HEK293 (cell line): ENCODE measurements around the gene SERGEF.

Experiments used
- CTCF ChIA-PET: fragments of 350-600 bp; formaldehyde crosslinking; extraction: SDS; loops from one replicate; lab custom pipeline; 2021; ENCODE audit warnings: antibody characterized with exemption; lab: Yijun Ruan, JAX
- POLR2A ChIA-PET: fragments of 300-600 bp; formaldehyde crosslinking; extraction: SDS; loops from one replicate; lab custom pipeline; 2020; ENCODE audit warnings: antibody characterized with exemption, inconsistent platforms; lab: Yijun Ruan, JAX
- H3K27ac ChIP-seq: fragments of 200-500 bp; sonication (Bioruptor generic); 2 replicates; pipeline ENCODE4 v1.5.1; 2014; ENCODE audit warnings: low read depth, low read length, control low read depth, inconsistent platforms; ENCODE audit errors: extremely low read depth
- H3K36me3 ChIP-seq, 2 experiments: fragments of 200-500 bp in 1 of 2; sonication (Bioruptor generic) in 1 of 2; 1 replicate in 1 of 2; 2 replicates in 1 of 2; pipeline ENCODE4 v1.5.1; 2014 to 2017; ENCODE audit warnings: inconsistent platforms in 2 of 2, low read length in 2 of 2; ENCODE audit not compliant: control insufficient read depth in 2 of 2, insufficient read depth in 1 of 2
- H3K4me1 ChIP-seq: fragments of 200-500 bp; sonication (Bioruptor generic); 2 replicates; pipeline ENCODE4 v1.5.1; 2014; ENCODE audit warnings: mild to moderate bottlenecking, low read length, inconsistent platforms; ENCODE audit not compliant: control insufficient read depth, insufficient read depth
- H3K4me3 ChIP-seq: 2 replicates; pipeline ENCODE4 v1.5.1; 2011; ENCODE audit warnings: low read depth, mild to moderate bottlenecking, control low read depth, low read length, moderate library complexity
- H3K9me3 ChIP-seq: fragments of 200-500 bp; sonication (Bioruptor generic); 2 replicates; pipeline ENCODE4 v1.5.1; 2014; ENCODE audit warnings: low read depth, low read length, inconsistent platforms; ENCODE audit not compliant: control insufficient read depth, insufficient read depth
- KLF7 ChIP-seq: fragments of 450-650 bp; formaldehyde crosslinking; IDR thresholded peaks from 2 replicates; pipeline ENCODE4 v1.5.1; 2016; ENCODE audit warnings: missing biosample characterization, missing genetic modification characterization, borderline replicate concordance
- KLF8 ChIP-seq: fragments of 450-650 bp; formaldehyde crosslinking; IDR thresholded peaks from 2 replicates; pipeline ENCODE4 v1.5.1; 2016; ENCODE audit warnings: missing biosample characterization, missing genetic modification characterization
- SCRT2 ChIP-seq: fragments of 450-650 bp; formaldehyde crosslinking; IDR thresholded peaks from 2 replicates; pipeline ENCODE4 v1.5.1; 2016; ENCODE audit warnings: missing biosample characterization, missing genetic modification characterization
- ZNF112 ChIP-seq: fragments of 450-650 bp; formaldehyde crosslinking; IDR thresholded peaks from 2 replicates; pipeline ENCODE4 v1.5.0; 2017; ENCODE audit warnings: missing biosample characterization, missing genetic modification characterization
- ZNF146 ChIP-seq: fragments of 450-650 bp; formaldehyde crosslinking; IDR thresholded peaks from 2 replicates; pipeline ENCODE4 v1.5.1; 2016; ENCODE audit warnings: missing biosample characterization, missing genetic modification characterization
- ZNF148 ChIP-seq: fragments of 450-650 bp; formaldehyde crosslinking; IDR thresholded peaks from 2 replicates; pipeline ENCODE4 v1.5.0; 2017; ENCODE audit warnings: missing biosample characterization, missing genetic modification characterization, borderline replicate concordance
- ZNF157 ChIP-seq: fragments of 450-650 bp; formaldehyde crosslinking; IDR thresholded peaks from 2 replicates; pipeline ENCODE4 v1.5.1; 2016; ENCODE audit warnings: missing biosample characterization, missing genetic modification characterization
- ZNF221 ChIP-seq: fragments of 450-650 bp; formaldehyde crosslinking; IDR thresholded peaks from 2 replicates; pipeline ENCODE4 v1.5.1; 2017; ENCODE audit warnings: missing biosample characterization, missing genetic modification characterization, borderline replicate concordance
- ZNF24 ChIP-seq: fragments of 450-650 bp; formaldehyde crosslinking; IDR thresholded peaks from 2 replicates; pipeline ENCODE4 v1.5.1; 2016; ENCODE audit warnings: missing biosample characterization, missing genetic modification characterization
- ZNF324 ChIP-seq: fragments of 450-650 bp; formaldehyde crosslinking; IDR thresholded peaks from 2 replicates; pipeline ENCODE4 v1.5.1; 2016; ENCODE audit warnings: missing biosample characterization, missing genetic modification characterization
- ZNF366 ChIP-seq: fragments of 450-650 bp; formaldehyde crosslinking; conservative IDR thresholded peaks from 2 replicates; pipeline ENCODE4 v1.5.1; 2016; ENCODE audit warnings: missing biosample characterization, missing genetic modification characterization
- ZNF394 ChIP-seq: fragments of 450-650 bp; formaldehyde crosslinking; IDR thresholded peaks from 2 replicates; pipeline ENCODE4 v1.5.1; 2016; ENCODE audit warnings: missing biosample characterization, missing genetic modification characterization, mild to moderate bottlenecking, moderate library complexity, borderline replicate concordance
- ZNF398 ChIP-seq: fragments of 450-650 bp; formaldehyde crosslinking; IDR thresholded peaks from 2 replicates; pipeline ENCODE4 v1.5.1; 2017; ENCODE audit warnings: missing biosample characterization, missing genetic modification characterization
- ZNF473 ChIP-seq: fragments of 450-650 bp; formaldehyde crosslinking; IDR thresholded peaks from 2 replicates; pipeline ENCODE4 v1.5.1; 2017; ENCODE audit warnings: missing biosample characterization, missing genetic modification characterization
- ZNF549 ChIP-seq: fragments of 450-650 bp; IDR thresholded peaks from 2 replicates; pipeline ENCODE4 v1.5.1; 2018; ENCODE audit warnings: missing biosample characterization, missing genetic modification characterization, mild to moderate bottlenecking, inconsistent platforms, moderate library complexity
- ZNF585B ChIP-seq: fragments of 450-650 bp; formaldehyde crosslinking; IDR thresholded peaks from 2 replicates; pipeline ENCODE4 v1.5.1; 2016; ENCODE audit warnings: missing biosample characterization, missing genetic modification characterization
- ZNF623 ChIP-seq: fragments of 450-650 bp; formaldehyde crosslinking; IDR thresholded peaks from 2 replicates; pipeline ENCODE4 v1.5.1; 2016; ENCODE audit warnings: missing biosample characterization, missing genetic modification characterization
- ZNF654 ChIP-seq: fragments of 450-650 bp; formaldehyde crosslinking; IDR thresholded peaks from 2 replicates; pipeline ENCODE4 v1.5.1; 2016; ENCODE audit warnings: low read depth, missing biosample characterization, missing genetic modification characterization
- ZNF791 ChIP-seq: fragments of 450-650 bp; formaldehyde crosslinking; IDR thresholded peaks from 2 replicates; pipeline ENCODE4 v1.5.1; 2016; ENCODE audit warnings: missing biosample characterization, missing genetic modification characterization
- ZNF837 ChIP-seq: fragments of 450-650 bp; formaldehyde crosslinking; IDR thresholded peaks from 2 replicates; pipeline ENCODE4 v1.5.1; 2016; ENCODE audit warnings: missing biosample characterization, missing genetic modification characterization
- ZSCAN23 ChIP-seq: fragments of 450-650 bp; formaldehyde crosslinking; IDR thresholded peaks from 2 replicates; pipeline ENCODE4 v1.5.1; 2016; ENCODE audit warnings: missing biosample characterization, missing genetic modification characterization
- ZXDB ChIP-seq: fragments of 450-650 bp; formaldehyde crosslinking; IDR thresholded peaks from 2 replicates; pipeline ENCODE4 v1.5.1; 2016; ENCODE audit warnings: missing biosample characterization, missing genetic modification characterization
- TF ChIP-seq, protein P1 (sequence below): fragments of 450-650 bp; formaldehyde crosslinking; optimal IDR thresholded peaks from 2 replicates; pipeline ENCODE3; 2016; ENCODE audit warnings: missing biosample characterization, mild to moderate bottlenecking, missing genetic modification characterization
- TF ChIP-seq, protein P2 (sequence below): fragments of 450-650 bp; formaldehyde crosslinking; IDR thresholded peaks from 2 replicates; pipeline ENCODE4 v1.5.1; 2016; ENCODE audit warnings: missing biosample characterization, missing genetic modification characterization

The SERGEF gene

DNA sequence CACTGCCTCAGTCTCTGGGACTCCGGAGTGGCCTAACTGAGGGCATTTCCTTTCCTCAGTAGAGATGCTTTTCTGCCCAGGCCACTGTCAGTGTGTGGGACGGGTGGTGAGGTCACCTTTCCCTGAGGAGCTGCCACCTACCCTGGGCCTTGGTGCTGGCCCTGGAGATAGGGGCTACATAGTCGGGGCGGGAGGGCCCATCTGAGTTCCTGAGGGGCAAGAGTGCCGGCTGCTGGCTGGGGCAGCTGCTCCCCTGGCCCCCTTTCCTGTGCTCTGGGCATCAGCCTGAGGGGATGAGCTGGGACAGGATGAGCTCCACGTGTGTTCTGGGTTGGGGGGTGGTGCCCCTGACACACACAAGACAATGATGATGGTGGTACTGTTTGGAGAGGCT lies 272.9 kb downstream of the SERGEF start:
- H3K9me3 ChIP-seq: no peaks in the 10 kb centered on the region
- POLR2A ChIA-PET: no interaction called here
- no peak overlapping the region for H3K27ac ChIP-seq
- H3K4me1 ChIP-seq: no peaks in the 10 kb centered on the region
- TF ChIP-seq ZSCAN23 (tag by site-specific recombination) (no peak), ZNF791 (tag by site-specific recombination) (no peak), ZNF623 (tag by site-specific recombination) (no peak), ZNF148 (tag by site-specific recombination) (no peak), ZNF146 (tag by site-specific recombination) (no peak), ZNF221 (tag by site-specific recombination) (no peak), ZNF473 (no peak), ZNF24 (tag by site-specific recombination) (no peak), ZNF366 (tag by site-specific recombination) (no peak), ZNF157 (tag by site-specific recombination) (no peak), ZNF324 (tag by site-specific recombination) (no peak), ZNF398 (tag by site-specific recombination) (no peak), ZNF585B (no peak), ZNF112 (tag by site-specific recombination) (no peak), ZNF654 (tag by site-specific recombination) (no peak), SCRT2 (tag by site-specific recombination) (no peak), ZNF837 (no peak), ZNF394 (tag by site-specific recombination) (no peak), ZXDB (tag by site-specific recombination) (no peak)
- H3K36me3 ChIP-seq: no peaks in the 10 kb centered on the region
- H3K4me3 ChIP-seq: no peak overlapping the region
- CTCF ChIA-PET: interaction anchor here (1.7 kb wide), 1 partner anchor 9 kb away, joined by 8 read pairs; no protein-coding TSS in a partner anchor

- no peak overlapping the region for H3K27ac ChIP-seq
- H3K36me3 ChIP-seq: no peaks in the 10 kb centered on the region
- H3K4me1 ChIP-seq: no peaks in the 10 kb centered on the region
- POLR2A ChIA-PET: no interaction called here
- no peak overlapping the region for H3K4me3 ChIP-seq
- no peaks in the 10 kb centered on the region for H3K9me3 ChIP-seq
- CTCF ChIA-PET: interaction anchor here (0.6 to 1.8 kb wide), 4 partner anchors 8 to 248 kb away, joined by 3 to 8 read pairs (median 4); no protein-coding TSS in a partner anchor
- TF ChIP-seq ZNF549 (tag by site-specific recombination) (no peak), KLF7 (no peak), KLF8 (tag by site-specific recombination) (no peak)
- TF ChIP-seq, protein P1, sequence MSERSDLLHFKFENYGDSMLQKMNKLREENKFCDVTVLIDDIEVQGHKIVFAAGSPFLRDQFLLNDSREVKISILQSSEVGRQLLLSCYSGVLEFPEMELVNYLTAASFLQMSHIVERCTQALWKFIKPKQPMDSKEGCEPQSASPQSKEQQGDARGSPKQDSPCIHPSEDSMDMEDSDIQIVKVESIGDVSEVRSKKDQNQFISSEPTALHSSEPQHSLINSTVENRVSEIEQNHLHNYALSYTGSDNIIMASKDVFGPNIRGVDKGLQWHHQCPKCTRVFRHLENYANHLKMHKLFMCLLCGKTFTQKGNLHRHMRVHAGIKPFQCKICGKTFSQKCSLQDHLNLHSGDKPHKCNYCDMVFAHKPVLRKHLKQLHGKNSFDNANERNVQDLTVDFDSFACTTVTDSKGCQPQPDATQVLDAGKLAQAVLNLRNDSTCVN (tag by site-specific recombination): no peak
- TF ChIP-seq, protein P2, sequence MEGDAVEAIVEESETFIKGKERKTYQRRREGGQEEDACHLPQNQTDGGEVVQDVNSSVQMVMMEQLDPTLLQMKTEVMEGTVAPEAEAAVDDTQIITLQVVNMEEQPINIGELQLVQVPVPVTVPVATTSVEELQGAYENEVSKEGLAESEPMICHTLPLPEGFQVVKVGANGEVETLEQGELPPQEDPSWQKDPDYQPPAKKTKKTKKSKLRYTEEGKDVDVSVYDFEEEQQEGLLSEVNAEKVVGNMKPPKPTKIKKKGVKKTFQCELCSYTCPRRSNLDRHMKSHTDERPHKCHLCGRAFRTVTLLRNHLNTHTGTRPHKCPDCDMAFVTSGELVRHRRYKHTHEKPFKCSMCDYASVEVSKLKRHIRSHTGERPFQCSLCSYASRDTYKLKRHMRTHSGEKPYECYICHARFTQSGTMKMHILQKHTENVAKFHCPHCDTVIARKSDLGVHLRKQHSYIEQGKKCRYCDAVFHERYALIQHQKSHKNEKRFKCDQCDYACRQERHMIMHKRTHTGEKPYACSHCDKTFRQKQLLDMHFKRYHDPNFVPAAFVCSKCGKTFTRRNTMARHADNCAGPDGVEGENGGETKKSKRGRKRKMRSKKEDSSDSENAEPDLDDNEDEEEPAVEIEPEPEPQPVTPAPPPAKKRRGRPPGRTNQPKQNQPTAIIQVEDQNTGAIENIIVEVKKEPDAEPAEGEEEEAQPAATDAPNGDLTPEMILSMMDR: no peak
- TF ChIP-seq, all 188 proteins: peak for 0
These were observed 274.5 kb downstream of the SERGEF start for GRCh38 chr11:17738151-17738973.
